ENCODE results near the gene FANCI.

GRCh38 chr15:89198934-89199333 is 44.8 kb upstream of the FANCI start:
- TF ChIP-seq, protein P1, sequence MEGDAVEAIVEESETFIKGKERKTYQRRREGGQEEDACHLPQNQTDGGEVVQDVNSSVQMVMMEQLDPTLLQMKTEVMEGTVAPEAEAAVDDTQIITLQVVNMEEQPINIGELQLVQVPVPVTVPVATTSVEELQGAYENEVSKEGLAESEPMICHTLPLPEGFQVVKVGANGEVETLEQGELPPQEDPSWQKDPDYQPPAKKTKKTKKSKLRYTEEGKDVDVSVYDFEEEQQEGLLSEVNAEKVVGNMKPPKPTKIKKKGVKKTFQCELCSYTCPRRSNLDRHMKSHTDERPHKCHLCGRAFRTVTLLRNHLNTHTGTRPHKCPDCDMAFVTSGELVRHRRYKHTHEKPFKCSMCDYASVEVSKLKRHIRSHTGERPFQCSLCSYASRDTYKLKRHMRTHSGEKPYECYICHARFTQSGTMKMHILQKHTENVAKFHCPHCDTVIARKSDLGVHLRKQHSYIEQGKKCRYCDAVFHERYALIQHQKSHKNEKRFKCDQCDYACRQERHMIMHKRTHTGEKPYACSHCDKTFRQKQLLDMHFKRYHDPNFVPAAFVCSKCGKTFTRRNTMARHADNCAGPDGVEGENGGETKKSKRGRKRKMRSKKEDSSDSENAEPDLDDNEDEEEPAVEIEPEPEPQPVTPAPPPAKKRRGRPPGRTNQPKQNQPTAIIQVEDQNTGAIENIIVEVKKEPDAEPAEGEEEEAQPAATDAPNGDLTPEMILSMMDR (IDR thresholded peaks at IDR 0.05 in 4 of 5, conservative IDR thresholded peaks at IDR 0.05 in 1 of 5), result no peak
- no peak for TF ChIP-seq POLR2A (IDR thresholded peaks at IDR 0.05)

Measured in gastrocnemius medialis (tissue), 4 donors.